ENCODE data around the gene HEXD.

DNA sequence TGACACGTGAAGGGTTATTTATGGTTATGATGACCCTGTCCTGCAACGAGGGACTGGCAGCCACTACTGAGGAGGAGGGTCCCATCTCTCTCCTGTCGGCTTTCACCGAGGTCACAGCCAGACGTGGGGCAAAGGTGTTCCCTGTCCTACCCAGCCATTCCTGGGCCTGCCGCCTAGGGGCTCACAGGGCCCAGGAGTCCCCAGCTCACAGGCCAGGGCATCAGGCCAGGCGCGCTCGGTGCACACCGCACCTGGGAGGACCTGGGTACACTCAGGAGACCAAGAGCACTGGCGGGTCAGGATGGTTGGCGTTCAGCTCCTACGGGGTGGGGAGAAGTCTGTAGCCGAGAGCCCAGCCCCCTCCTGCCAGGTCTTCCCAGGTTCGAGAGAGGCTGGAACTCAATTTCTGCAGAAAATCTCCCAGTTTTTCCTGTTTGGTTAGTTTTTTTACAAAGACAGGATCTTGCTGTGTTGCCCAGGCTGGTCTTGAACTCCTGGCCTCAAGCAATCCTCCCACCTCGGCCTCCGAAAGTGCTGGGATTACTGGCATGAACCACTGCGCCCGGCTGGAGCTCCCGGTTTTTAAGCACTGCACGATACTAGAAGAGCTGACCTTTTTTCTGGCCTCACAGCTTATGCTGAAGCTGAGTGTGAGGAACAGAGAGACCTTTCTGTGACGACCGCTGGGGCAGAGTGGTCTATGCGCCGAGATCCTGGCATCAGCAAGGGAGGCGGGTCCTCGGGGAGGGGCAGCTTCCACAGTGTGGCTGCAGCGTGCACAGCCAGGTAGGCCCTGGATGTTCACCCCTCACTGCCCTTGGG, 24.7 kb downstream of the HEXD start:
- TF ChIP-seq SIN3A (IDR thresholded peaks at IDR 0.05; ENCODE audit: low read depth, low read length) (no peak), EZH2 (IDR thresholded peaks at IDR 0.05; ENCODE audit: borderline replicate concordance, control insufficient read depth, low read depth, low read length) (no peak), CBFB (IDR thresholded peaks at IDR 0.05; ENCODE audit: low read depth) (no peak), JUND (IDR thresholded peaks at IDR 0.05; ENCODE audit: low read depth, low read length) (no peak), SREBF2 (IDR thresholded peaks at IDR 0.05; ENCODE audit: low read length) (no peak), NFYB (IDR thresholded peaks at IDR 0.05; ENCODE audit: insufficient read depth, low read depth, low read length) (no peak), NFXL1 (IDR thresholded peaks at IDR 0.05; ENCODE audit: borderline replicate concordance) (no peak), NR2F1 (conservative IDR thresholded peaks at IDR 0.05) (no peak)
- TF ChIP-seq, protein P1, sequence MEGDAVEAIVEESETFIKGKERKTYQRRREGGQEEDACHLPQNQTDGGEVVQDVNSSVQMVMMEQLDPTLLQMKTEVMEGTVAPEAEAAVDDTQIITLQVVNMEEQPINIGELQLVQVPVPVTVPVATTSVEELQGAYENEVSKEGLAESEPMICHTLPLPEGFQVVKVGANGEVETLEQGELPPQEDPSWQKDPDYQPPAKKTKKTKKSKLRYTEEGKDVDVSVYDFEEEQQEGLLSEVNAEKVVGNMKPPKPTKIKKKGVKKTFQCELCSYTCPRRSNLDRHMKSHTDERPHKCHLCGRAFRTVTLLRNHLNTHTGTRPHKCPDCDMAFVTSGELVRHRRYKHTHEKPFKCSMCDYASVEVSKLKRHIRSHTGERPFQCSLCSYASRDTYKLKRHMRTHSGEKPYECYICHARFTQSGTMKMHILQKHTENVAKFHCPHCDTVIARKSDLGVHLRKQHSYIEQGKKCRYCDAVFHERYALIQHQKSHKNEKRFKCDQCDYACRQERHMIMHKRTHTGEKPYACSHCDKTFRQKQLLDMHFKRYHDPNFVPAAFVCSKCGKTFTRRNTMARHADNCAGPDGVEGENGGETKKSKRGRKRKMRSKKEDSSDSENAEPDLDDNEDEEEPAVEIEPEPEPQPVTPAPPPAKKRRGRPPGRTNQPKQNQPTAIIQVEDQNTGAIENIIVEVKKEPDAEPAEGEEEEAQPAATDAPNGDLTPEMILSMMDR (IDR thresholded peaks at IDR 0.05 in 2 of 3, conservative IDR thresholded peaks at IDR 0.05 in 1 of 3; ENCODE audit: control insufficient read depth in 2 of 3, extremely low read depth in 1 of 3, insufficient read depth in 1 of 3, low read depth in 3 of 3, low read length in 3 of 3), result no peak
- TF ChIP-seq, protein P2, sequence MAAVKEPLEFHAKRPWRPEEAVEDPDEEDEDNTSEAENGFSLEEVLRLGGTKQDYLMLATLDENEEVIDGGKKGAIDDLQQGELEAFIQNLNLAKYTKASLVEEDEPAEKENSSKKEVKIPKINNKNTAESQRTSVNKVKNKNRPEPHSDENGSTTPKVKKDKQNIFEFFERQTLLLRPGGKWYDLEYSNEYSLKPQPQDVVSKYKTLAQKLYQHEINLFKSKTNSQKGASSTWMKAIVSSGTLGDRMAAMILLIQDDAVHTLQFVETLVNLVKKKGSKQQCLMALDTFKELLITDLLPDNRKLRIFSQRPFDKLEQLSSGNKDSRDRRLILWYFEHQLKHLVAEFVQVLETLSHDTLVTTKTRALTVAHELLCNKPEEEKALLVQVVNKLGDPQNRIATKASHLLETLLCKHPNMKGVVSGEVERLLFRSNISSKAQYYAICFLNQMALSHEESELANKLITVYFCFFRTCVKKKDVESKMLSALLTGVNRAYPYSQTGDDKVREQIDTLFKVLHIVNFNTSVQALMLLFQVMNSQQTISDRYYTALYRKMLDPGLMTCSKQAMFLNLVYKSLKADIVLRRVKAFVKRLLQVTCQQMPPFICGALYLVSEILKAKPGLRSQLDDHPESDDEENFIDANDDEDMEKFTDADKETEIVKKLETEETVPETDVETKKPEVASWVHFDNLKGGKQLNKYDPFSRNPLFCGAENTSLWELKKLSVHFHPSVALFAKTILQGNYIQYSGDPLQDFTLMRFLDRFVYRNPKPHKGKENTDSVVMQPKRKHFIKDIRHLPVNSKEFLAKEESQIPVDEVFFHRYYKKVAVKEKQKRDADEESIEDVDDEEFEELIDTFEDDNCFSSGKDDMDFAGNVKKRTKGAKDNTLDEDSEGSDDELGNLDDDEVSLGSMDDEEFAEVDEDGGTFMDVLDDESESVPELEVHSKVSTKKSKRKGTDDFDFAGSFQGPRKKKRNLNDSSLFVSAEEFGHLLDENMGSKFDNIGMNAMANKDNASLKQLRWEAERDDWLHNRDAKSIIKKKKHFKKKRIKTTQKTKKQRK (IDR thresholded peaks at IDR 0.05; ENCODE audit: low read depth, low read length), result no peak
- TF ChIP-seq, protein P3, sequence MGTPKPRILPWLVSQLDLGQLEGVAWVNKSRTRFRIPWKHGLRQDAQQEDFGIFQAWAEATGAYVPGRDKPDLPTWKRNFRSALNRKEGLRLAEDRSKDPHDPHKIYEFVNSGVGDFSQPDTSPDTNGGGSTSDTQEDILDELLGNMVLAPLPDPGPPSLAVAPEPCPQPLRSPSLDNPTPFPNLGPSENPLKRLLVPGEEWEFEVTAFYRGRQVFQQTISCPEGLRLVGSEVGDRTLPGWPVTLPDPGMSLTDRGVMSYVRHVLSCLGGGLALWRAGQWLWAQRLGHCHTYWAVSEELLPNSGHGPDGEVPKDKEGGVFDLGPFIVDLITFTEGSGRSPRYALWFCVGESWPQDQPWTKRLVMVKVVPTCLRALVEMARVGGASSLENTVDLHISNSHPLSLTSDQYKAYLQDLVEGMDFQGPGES (IDR thresholded peaks at IDR 0.05), result no peak

Measured in GM12878 (cell line).